HG03460 (cell line): ENCODE measurements around the gene NSD1.

Experiments
- ATAC-seq: cut with Tn5 transposase; IDR thresholded peaks from one replicate; pipeline ENCODE4 v1.9.1; 2021; ENCODE audit not compliant: unreplicated experiment

Gene NSD1

GRCh38 chr5:177269976-177270375 is 136.4 kb downstream of the NSD1 start:
- ATAC-seq = no peak

GRCh38 chr5:177270653-177271052 is 137.1 kb downstream of the NSD1 start:
- ATAC-seq = no peak

GRCh38 chr5:177271113-177271512 is 137.5 kb downstream of the NSD1 start:
- ATAC-seq = no peak

- no peak for ATAC-seq
These were observed 142.3 kb downstream of the NSD1 start for GRCh38 chr5:177275883-177276282.

GRCh38 chr5:177276886-177277285 is 143.3 kb downstream of the NSD1 start:
- no peak for ATAC-seq

- ATAC-seq = no peak
These were observed 154.6 kb downstream of the NSD1 start for GRCh38 chr5:177288191-177288590.

- ATAC-seq = no peak
These were observed 157.4 kb downstream of the NSD1 start for GRCh38 chr5:177290816-177291596.

- no peak for ATAC-seq
These were observed 158.2 kb downstream of the NSD1 start for GRCh38 chr5:177291735-177292134.

- no peak for ATAC-seq
These were observed 160.4 kb downstream of the NSD1 start for GRCh38 chr5:177293819-177294581.

GRCh38 chr5:177294632-177295031 is 161.1 kb downstream of the NSD1 start:
- ATAC-seq = no peak

GRCh38 chr5:177295924-177296323 is 162.4 kb downstream of the NSD1 start:
- ATAC-seq = no peak

- ATAC-seq = no peak
These were observed 163.0 kb downstream of the NSD1 start for GRCh38 chr5:177296581-177296980.

- ATAC-seq = no peak
These were observed 164.3 kb downstream of the NSD1 start for GRCh38 chr5:177297922-177298321.

- ATAC-seq = no peak
These were observed 166.1 kb downstream of the NSD1 start for GRCh38 chr5:177299697-177300096.

GRCh38 chr5:177300236-177300880 is 166.8 kb downstream of the NSD1 start:
- peak; percentile 40 for ATAC-seq

GRCh38 chr5:177300951-177301350 is 167.4 kb downstream of the NSD1 start:
- ATAC-seq = no peak

GRCh38 chr5:177301503-177302165 is 168.1 kb downstream of the NSD1 start:
- ATAC-seq = no peak

GRCh38 chr5:177302354-177303110 is 169.0 kb downstream of the NSD1 start:
- no peak for ATAC-seq

GRCh38 chr5:177303121-177303924 is 169.8 kb downstream of the NSD1 start, which contains the start of the genes PRELID1 and RAB24:
Gene PRELID1, plus strand, starts transcription at chr5:177303799. Its CDS starts 187 bp downstream, at chr5:177303986.
Gene RAB24, minus strand, starts transcription at chr5:177303719. Its CDS starts 431 bp downstream, at chr5:177303288.
- ATAC-seq = peak; percentile 55
